ENCODE measurements around the gene SDK1. TPM values are rescaled to one million over a fixed set of nuclear protein-coding genes. Genes with fewer than 3 reads are reported as not detected.

SDK1 gene
- total RNA-seq, 2 donors from 2014 or later, result 1.3 to 2.6 TPM

- Histone ChIP-seq H3K27me3 (no peaks in the 10 kb centered on the region), H3K4me1 (no peaks in the 10 kb centered on the region), H3K9ac (ENCODE audit: low read depth in 2 of 2, low read length in 2 of 2) (no peak overlapping the region), H3K27ac (no peak overlapping the region), H3K36me3 (no peaks in the 10 kb centered on the region), H3K9me3 (no peaks in the 10 kb centered on the region), H3K4me3 (no peak overlapping the region)
- no peak for DNase-seq
- intact Hi-C loops (cut with DNase I), result no loop called here
- no peak for TF ChIP-seq CTCF (IDR thresholded peaks at IDR 0.05)
Measured at GRCh38 chr7:3280445-3280844, 20.6 kb upstream of the SDK1 start.

- H3K27ac ChIP-seq, result no peak overlapping the region
Measured at GRCh38 chr7:3280946-3281656, 20.0 kb upstream of the SDK1 start.

GRCh38 chr7:3282457-3282856 lies 18.6 kb upstream of the SDK1 start:
- peak; percentile 27 for DNase-seq
- no peak for TF ChIP-seq CTCF (IDR thresholded peaks at IDR 0.05)
- H3K9me3 ChIP-seq, result no peaks in the 10 kb centered on the region
- no peaks in the 10 kb centered on the region for H3K4me1 ChIP-seq
- no peak overlapping the region for H3K9ac ChIP-seq (ENCODE audit: low read depth in 2 of 2, low read length in 2 of 2)
- H3K27me3 ChIP-seq, result no peaks in the 10 kb centered on the region
- intact Hi-C loops (cut with DNase I), result no loop called here
- H3K36me3 ChIP-seq, result no peaks in the 10 kb centered on the region
- H3K27ac ChIP-seq, result no peak overlapping the region
- H3K4me3 ChIP-seq, result no peak overlapping the region

More at GRCh38 chr7:3280946-3281656, 20.0 kb upstream of the SDK1 start:
- Histone ChIP-seq H3K9ac (ENCODE audit: low read depth in 2 of 2, low read length in 2 of 2) (no peak overlapping the region), H3K4me1 (no peaks in the 10 kb centered on the region), H3K36me3 (no peaks in the 10 kb centered on the region), H3K27me3 (no peaks in the 10 kb centered on the region), H3K9me3 (no peaks in the 10 kb centered on the region), H3K4me3 (no peak overlapping the region)
- TF ChIP-seq CTCF (IDR thresholded peaks at IDR 0.05), result no peak
- no peak for DNase-seq
- intact Hi-C loops (cut with DNase I), result no loop called here

- no peak overlapping the region for H3K9ac ChIP-seq (ENCODE audit: low read depth in 2 of 2, low read length in 2 of 2)
- no peaks in the 10 kb centered on the region for H3K27me3 ChIP-seq
- no peaks in the 10 kb centered on the region for H3K4me1 ChIP-seq
- H3K4me3 ChIP-seq, result no peak overlapping the region
- TF ChIP-seq CTCF (IDR thresholded peaks at IDR 0.05), result no peak
- H3K36me3 ChIP-seq, result no peaks in the 10 kb centered on the region
- no peak overlapping the region for H3K27ac ChIP-seq
- H3K9me3 ChIP-seq, result no peaks in the 10 kb centered on the region
- intact Hi-C loops (cut with DNase I), result no loop called here
- DNase-seq, result no peak
Measured at GRCh38 chr7:3283130-3283704, 17.8 kb upstream of the SDK1 start.

- Histone ChIP-seq H3K4me3 (no peak overlapping the region), H3K4me1 (no peaks in the 10 kb centered on the region), H3K9me3 (no peaks in the 10 kb centered on the region), H3K36me3 (no peaks in the 10 kb centered on the region), H3K27ac (no peak overlapping the region), H3K9ac (ENCODE audit: low read depth in 2 of 2, low read length in 2 of 2) (no peak overlapping the region), H3K27me3 (no peaks in the 10 kb centered on the region)
- DNase-seq, result no peak
- no peak for TF ChIP-seq CTCF (IDR thresholded peaks at IDR 0.05)
- intact Hi-C loops (cut with DNase I), result no loop called here
Measured at GRCh38 chr7:3285652-3286051, 15.4 kb upstream of the SDK1 start.

All from colonic mucosa (tissue), 4 donors.